OCI-LY1 (cell line): ENCODE results near the gene RALGPS1.

Experiments used
- EZH2 ChIP-seq: fragments of 200-600 bp; sonication (generic), shearing (Covaris generic); IDR thresholded peaks from 2 replicates; pipeline ENCODE4 v1.8.0; 2017; ENCODE audit warnings: borderline replicate concordance, mixed run types, mild to moderate bottlenecking, antibody characterized with exemption, low read length, moderate library complexity, mixed read lengths
- TF ChIP-seq, protein P1 (sequence below): fragments of 200-600 bp; sonication (generic), shearing (Covaris generic); IDR thresholded peaks from 2 replicates; pipeline ENCODE4 v1.5.1; 2017; ENCODE audit warnings: mild to moderate bottlenecking, antibody characterized with exemption, low read length, moderate library complexity, mixed read lengths

- TF ChIP-seq, protein P1, sequence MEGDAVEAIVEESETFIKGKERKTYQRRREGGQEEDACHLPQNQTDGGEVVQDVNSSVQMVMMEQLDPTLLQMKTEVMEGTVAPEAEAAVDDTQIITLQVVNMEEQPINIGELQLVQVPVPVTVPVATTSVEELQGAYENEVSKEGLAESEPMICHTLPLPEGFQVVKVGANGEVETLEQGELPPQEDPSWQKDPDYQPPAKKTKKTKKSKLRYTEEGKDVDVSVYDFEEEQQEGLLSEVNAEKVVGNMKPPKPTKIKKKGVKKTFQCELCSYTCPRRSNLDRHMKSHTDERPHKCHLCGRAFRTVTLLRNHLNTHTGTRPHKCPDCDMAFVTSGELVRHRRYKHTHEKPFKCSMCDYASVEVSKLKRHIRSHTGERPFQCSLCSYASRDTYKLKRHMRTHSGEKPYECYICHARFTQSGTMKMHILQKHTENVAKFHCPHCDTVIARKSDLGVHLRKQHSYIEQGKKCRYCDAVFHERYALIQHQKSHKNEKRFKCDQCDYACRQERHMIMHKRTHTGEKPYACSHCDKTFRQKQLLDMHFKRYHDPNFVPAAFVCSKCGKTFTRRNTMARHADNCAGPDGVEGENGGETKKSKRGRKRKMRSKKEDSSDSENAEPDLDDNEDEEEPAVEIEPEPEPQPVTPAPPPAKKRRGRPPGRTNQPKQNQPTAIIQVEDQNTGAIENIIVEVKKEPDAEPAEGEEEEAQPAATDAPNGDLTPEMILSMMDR: no peak
- TF ChIP-seq EZH2: no peak
Measured at GRCh38 chr9:126914458-126915280, at the start of gene RALGPS1.
